NCI-H226 (cell line): ENCODE measurements around the gene ARMC5.

Experiments used
- DNase-seq: peaks from one replicate; pipeline ENCODE4 v3.0.0-alpha.2; 2015

Gene ARMC5

DNA sequence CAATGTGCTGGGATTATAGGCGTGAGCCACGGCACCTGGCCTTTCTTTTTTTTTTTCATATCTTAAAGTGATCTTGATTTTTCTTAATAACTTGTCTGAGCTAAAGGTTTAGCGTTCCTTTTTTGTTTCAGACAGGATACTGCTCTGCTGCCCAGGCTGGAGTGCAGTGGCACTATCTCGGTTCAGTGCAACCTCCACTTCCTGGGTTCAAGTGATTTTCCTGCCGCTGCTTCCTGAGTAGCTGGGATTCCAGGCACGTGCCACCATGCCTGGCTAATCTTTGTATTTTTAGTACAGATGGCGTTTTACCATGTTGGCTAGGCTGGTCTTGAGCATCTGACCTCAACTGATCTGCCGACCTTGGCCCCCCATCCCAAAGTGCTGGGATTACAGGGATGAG lies 44.9 kb downstream of the ARMC5 start:
- DNase-seq = no peak

GRCh38 chr16:31505483-31505882 lies 46.2 kb downstream of the ARMC5 start:
- DNase-seq = no peak

DNA sequence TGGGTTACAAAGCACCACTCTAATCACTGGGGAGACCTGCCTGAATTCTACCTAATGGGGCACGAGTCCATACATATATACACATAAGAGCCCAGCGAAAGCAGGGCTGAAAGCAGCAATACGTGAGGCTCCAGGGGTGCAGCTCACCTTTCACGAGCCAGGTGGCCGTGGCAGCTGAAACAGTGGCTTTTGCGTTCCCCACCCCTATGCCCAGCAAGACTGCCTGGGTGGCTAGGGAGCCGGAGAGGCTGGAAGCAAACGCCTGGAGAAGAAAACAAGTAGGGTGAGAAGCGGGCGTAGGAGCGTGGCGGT lies 48.3 kb downstream of the ARMC5 start:
- no peak for DNase-seq

GRCh38 chr16:31507929-31508705 lies 48.8 kb downstream of the ARMC5 start, which contains the start of gene RUSF1:
Gene RUSF1 (minus strand): TSS chr16:31508391. CDS start chr16:31508373, 18 bp downstream.
- peak; percentile 81 for DNase-seq

DNA sequence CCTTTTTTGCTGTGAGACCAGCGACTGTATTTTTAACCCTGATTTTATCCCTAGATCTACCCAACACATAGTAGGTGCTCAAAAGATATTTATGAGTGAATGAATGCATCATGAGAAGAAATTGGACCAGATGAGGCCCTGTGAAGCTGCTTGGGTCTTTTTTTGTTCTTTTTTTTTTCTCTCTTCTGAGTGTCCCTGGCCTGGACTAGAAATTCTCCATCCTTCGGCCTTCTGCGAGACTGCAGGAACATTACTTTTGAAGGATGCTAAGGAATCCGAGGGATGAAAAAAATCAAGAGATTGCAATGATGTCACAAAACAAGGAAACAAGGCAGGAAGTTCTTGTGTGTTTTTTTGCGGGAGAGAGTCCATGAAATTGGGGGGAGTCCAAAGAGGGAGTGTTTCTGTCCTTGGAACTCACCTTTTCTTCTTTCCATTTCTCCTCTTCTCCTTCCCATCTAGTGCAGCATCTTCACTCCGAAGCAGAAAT lies 49.5 kb downstream of the ARMC5 start:
- peak; percentile 21 for DNase-seq

- peak; percentile 72 for DNase-seq
Observed at GRCh38 chr16:31513126-31513525, 53.8 kb downstream of the ARMC5 start.

GRCh38 chr16:31513884-31514283 lies 54.6 kb downstream of the ARMC5 start:
- DNase-seq = no peak
